ENCODE measurements around the gene MYBPC2.
A peak's percentile ranks its signal among the peaks of the same experiment; 100 is the strongest.

- peak in 1 of 2 donors; percentile 36 for TF ChIP-seq EP300 (IDR thresholded peaks at IDR 0.05)
- no peak for TF ChIP-seq CTCF (IDR thresholded peaks at IDR 0.05)
- no peak for TF ChIP-seq POLR2A (IDR thresholded peaks at IDR 0.05)
Measured at GRCh38 chr19:50431343-50432220, 1.1 kb upstream of the MYBPC2 start.

All from tibial nerve (tissue), 4 donors.